ENCODE data around the gene ABLIM1. TPM values are rescaled to one million over a fixed set of nuclear protein-coding genes. Genes with fewer than 3 reads are reported as not detected.
A peak's percentile ranks its signal among the peaks of the same experiment; 100 is the strongest.

The ABLIM1 gene
- total and polyA plus RNA-seq, 2 donors (not counting 1 experiment from before 2014, with no cell fraction given): 5.3 to 13.6 TPM

DNA sequence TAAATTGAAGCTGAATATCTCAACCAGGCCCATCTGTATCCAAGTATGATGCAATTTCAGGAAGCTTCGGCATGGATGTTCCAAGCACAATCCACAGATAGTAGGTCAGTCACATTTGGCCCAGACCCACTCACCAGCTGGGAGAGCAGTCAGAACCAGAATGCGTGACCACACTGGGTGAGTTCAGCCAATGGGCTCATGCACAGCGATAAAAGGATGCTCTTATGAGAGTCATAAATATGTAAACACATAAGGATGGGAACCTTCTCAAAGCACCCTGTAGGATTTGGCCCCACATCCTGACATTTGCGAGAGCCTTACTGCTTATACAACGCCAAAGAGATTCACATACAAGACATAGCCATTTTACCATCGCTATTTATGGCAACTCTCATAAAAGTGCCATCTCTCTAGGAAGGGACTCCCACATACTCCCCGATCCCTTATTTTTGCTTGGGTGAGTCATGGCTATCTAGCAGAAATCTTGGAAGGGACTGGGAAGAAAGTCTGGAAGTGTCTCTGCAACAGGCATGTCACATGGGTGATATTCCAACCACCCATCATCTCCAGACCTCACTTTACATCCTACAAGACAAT lies 256.8 kb downstream of the ABLIM1 start:
- TF ChIP-seq, protein P1, sequence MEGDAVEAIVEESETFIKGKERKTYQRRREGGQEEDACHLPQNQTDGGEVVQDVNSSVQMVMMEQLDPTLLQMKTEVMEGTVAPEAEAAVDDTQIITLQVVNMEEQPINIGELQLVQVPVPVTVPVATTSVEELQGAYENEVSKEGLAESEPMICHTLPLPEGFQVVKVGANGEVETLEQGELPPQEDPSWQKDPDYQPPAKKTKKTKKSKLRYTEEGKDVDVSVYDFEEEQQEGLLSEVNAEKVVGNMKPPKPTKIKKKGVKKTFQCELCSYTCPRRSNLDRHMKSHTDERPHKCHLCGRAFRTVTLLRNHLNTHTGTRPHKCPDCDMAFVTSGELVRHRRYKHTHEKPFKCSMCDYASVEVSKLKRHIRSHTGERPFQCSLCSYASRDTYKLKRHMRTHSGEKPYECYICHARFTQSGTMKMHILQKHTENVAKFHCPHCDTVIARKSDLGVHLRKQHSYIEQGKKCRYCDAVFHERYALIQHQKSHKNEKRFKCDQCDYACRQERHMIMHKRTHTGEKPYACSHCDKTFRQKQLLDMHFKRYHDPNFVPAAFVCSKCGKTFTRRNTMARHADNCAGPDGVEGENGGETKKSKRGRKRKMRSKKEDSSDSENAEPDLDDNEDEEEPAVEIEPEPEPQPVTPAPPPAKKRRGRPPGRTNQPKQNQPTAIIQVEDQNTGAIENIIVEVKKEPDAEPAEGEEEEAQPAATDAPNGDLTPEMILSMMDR (conservative IDR thresholded peaks at IDR 0.05 in 1 of 2, IDR thresholded peaks at IDR 0.05 in 1 of 2; ENCODE audit: low read depth in 1 of 2, low read length in 2 of 2): no peak
- TF ChIP-seq EZH2 (IDR thresholded peaks at IDR 0.05; ENCODE audit: low read length, missing control alignments): no peak

DNA sequence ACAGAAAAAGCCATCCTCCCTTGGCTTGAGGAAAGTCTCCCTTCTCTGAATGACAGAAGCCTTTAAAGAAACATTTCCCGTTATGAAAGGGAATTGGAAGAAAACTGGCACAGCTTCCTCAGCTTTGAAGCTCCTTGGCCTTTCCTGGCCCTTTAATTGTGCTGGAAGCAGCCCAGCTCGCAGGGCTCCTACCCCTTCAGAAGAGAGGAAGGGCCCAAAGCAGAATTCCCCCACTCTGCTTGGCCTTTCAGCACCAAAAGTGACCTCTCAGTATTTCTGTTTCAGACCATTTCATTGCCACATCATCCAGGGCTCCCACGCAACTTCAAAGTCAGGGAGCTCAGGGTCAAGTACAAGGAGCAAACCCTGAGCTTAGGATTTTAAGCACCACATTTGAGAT lies 258.0 kb downstream of the ABLIM1 start:
- Histone ChIP-seq H3K4me2 (ENCODE audit: extremely low read depth, insufficient read depth, low read length) (no peak overlapping the region), H3K9me3 (ENCODE audit: control insufficient read depth, insufficient read depth, low read depth, low read length) (no peaks in the 10 kb centered on the region), H3K4me1 (ENCODE audit: control insufficient read depth, extremely low read depth, insufficient read depth, low read length) (peaks cover 28% of the 10 kb centered on the region), H3K36me3 (ENCODE audit: control insufficient read depth, insufficient read depth, low read length) (no peaks in the 10 kb centered on the region), H3K27me3 (ENCODE audit: control insufficient read depth, insufficient read depth, low read length) (peaks cover 14% of the 10 kb centered on the region), H3K4me3 (replicated peaks in 1 of 4; ENCODE audit: control extremely low read depth in 1 of 4, insufficient read depth in 1 of 4, low read depth in 3 of 4, low read length in 4 of 4) (no peak overlapping the region), H2AFZ (ENCODE audit: low read length) (no peak overlapping the region), H3K9ac (ENCODE audit: insufficient read depth, low read length) (no peak overlapping the region), H3K27ac (ENCODE audit: insufficient read depth, low read length) (peak overlapping the region; percentile 41), H4K20me1 (ENCODE audit: control insufficient read depth, extremely low read depth, insufficient read depth, low read length) (no peaks in the 10 kb centered on the region), H3K79me2 (ENCODE audit: control insufficient read depth, insufficient read depth, low read length) (no peaks in the 10 kb centered on the region)
- peak in 1 of 2 donors; percentile 53 for DNase-seq (ENCODE audit: low read depth in 2 of 2)
- no peak for TF ChIP-seq EZH2 (IDR thresholded peaks at IDR 0.05; ENCODE audit: low read length, missing control alignments)
- TF ChIP-seq, protein P1 (conservative IDR thresholded peaks at IDR 0.05 in 1 of 2, IDR thresholded peaks at IDR 0.05 in 1 of 2; ENCODE audit: low read depth in 1 of 2, low read length in 2 of 2): no peak

More for the DNA sequence above, 256.8 kb downstream of the ABLIM1 start:
- Histone ChIP-seq H3K4me1 (ENCODE audit: control insufficient read depth, extremely low read depth, insufficient read depth, low read length) (peaks cover 28% of the 10 kb centered on the region), H3K9ac (ENCODE audit: insufficient read depth, low read length) (no peak overlapping the region), H3K4me2 (ENCODE audit: extremely low read depth, insufficient read depth, low read length) (no peak overlapping the region), H3K4me3 (replicated peaks in 1 of 4; ENCODE audit: control extremely low read depth in 1 of 4, insufficient read depth in 1 of 4, low read depth in 3 of 4, low read length in 4 of 4) (no peak overlapping the region), H3K36me3 (ENCODE audit: control insufficient read depth, insufficient read depth, low read length) (no peaks in the 10 kb centered on the region), H2AFZ (ENCODE audit: low read length) (no peak overlapping the region), H4K20me1 (ENCODE audit: control insufficient read depth, extremely low read depth, insufficient read depth, low read length) (no peaks in the 10 kb centered on the region), H3K9me3 (ENCODE audit: control insufficient read depth, insufficient read depth, low read depth, low read length) (no peaks in the 10 kb centered on the region), H3K27me3 (ENCODE audit: control insufficient read depth, insufficient read depth, low read length) (peaks cover 20% of the 10 kb centered on the region), H3K27ac (ENCODE audit: insufficient read depth, low read length) (peak overlapping the region; percentile 56), H3K79me2 (ENCODE audit: control insufficient read depth, insufficient read depth, low read length) (no peaks in the 10 kb centered on the region)
- peak; percentile 69 to 94 for DNase-seq (ENCODE audit: low read depth in 2 of 2)

DNA sequence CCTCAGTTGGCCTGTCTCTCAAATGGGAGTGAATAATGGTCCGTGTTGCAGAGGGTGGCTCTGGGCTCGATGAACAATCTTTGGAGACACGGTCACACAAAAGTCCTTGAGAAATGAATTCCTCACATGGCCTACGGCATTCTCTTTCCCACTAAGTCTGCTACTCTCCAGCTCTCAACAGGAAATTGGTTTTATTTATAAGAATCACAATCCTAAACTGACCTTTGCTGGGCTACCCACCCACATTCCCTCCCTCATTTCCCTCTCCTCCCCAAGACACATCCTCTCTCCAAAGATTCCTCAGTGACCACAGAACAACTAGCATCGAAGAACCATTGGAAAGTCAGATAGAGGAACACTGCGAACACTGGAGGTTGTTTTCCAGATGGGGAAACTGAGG lies 258.5 kb downstream of the ABLIM1 start:
- peak in 1 of 2 donors; percentile 32 for DNase-seq (ENCODE audit: low read depth in 2 of 2)

More for the DNA sequence above, 258.5 kb downstream of the ABLIM1 start:
- H4K20me1 ChIP-seq (ENCODE audit: control insufficient read depth, extremely low read depth, insufficient read depth, low read length): no peaks in the 10 kb centered on the region
- H3K79me2 ChIP-seq (ENCODE audit: control insufficient read depth, insufficient read depth, low read length): no peaks in the 10 kb centered on the region
- H3K4me2 ChIP-seq (ENCODE audit: extremely low read depth, insufficient read depth, low read length): no peak overlapping the region
- no peak for TF ChIP-seq EZH2 (IDR thresholded peaks at IDR 0.05; ENCODE audit: low read length, missing control alignments)
- TF ChIP-seq, protein P1 (conservative IDR thresholded peaks at IDR 0.05 in 1 of 2, IDR thresholded peaks at IDR 0.05 in 1 of 2; ENCODE audit: low read depth in 1 of 2, low read length in 2 of 2): no peak
- no peak overlapping the region for H3K4me3 ChIP-seq (replicated peaks in 1 of 4; ENCODE audit: control extremely low read depth in 1 of 4, insufficient read depth in 1 of 4, low read depth in 3 of 4, low read length in 4 of 4)
- peaks cover 10% of the 10 kb centered on the region for H3K27me3 ChIP-seq (ENCODE audit: control insufficient read depth, insufficient read depth, low read length)
- no peaks in the 10 kb centered on the region for H3K36me3 ChIP-seq (ENCODE audit: control insufficient read depth, insufficient read depth, low read length)
- no peak overlapping the region for H2AFZ ChIP-seq (ENCODE audit: low read length)
- H3K4me1 ChIP-seq (ENCODE audit: control insufficient read depth, extremely low read depth, insufficient read depth, low read length): peaks cover 28% of the 10 kb centered on the region
- H3K9me3 ChIP-seq (ENCODE audit: control insufficient read depth, insufficient read depth, low read depth, low read length): no peaks in the 10 kb centered on the region
- H3K27ac ChIP-seq (ENCODE audit: insufficient read depth, low read length): peak overlapping the region; percentile 41
- H3K9ac ChIP-seq (ENCODE audit: insufficient read depth, low read length): no peak overlapping the region

All from fibroblast of lung (primary cell).